HepG2 (cell line): ENCODE results near the gene FARSB. TPM values are rescaled to one million over a fixed set of nuclear protein-coding genes. Genes with fewer than 3 reads are reported as not detected.

Experiments
- ATF2 ChIP-seq: sonication (generic); formaldehyde crosslinking; IDR thresholded peaks from 2 replicates; pipeline ENCODE4 v1.4.0; 2020; ENCODE audit warnings: missing genetic modification reagents
- CREB1 ChIP-seq, 2 experiments: fragments of 450-650 bp in 1 of 2; IDR thresholded peaks; 2 replicates each; pipeline ENCODE4 v1.6.1; 2016 to 2017; ENCODE audit warnings: control low read depth in 1 of 2, mild to moderate bottlenecking in 1 of 2, missing compliant biosample characterization in 1 of 2, missing genetic modification characterization in 1 of 2
- FUBP1 ChIP-seq: sonication (generic); formaldehyde crosslinking; IDR thresholded peaks from 2 replicates; pipeline ENCODE4 v1.5.1; 2020; ENCODE audit warnings: missing genetic modification reagents, mild to moderate bottlenecking, borderline replicate concordance
- GLI4 ChIP-seq: sonication (generic); formaldehyde crosslinking; IDR thresholded peaks from 2 replicates; pipeline ENCODE4 v1.5.1; 2020; ENCODE audit warnings: missing genetic modification reagents, mild to moderate bottlenecking, moderate library complexity, borderline replicate concordance
- HINFP ChIP-seq: sonication (generic); formaldehyde crosslinking; IDR thresholded peaks from 2 replicates; pipeline ENCODE4 v1.4.0; 2020; ENCODE audit warnings: low read depth, mild to moderate bottlenecking, missing genetic modification reagents
- POLR2G ChIP-seq: fragments of 200-400 bp; formaldehyde crosslinking; IDR thresholded peaks from 2 replicates; pipeline ENCODE4 v1.6.1; 2018; ENCODE audit warnings: mild to moderate bottlenecking, low read depth, low read length, moderate library complexity
- SOX13 ChIP-seq, 3 experiments: fragments of 450-650 bp in 1 of 3; sonication (generic) in 1 of 3; formaldehyde crosslinking in 1 of 3; IDR thresholded peaks in 2 of 3; conservative IDR thresholded peaks in 1 of 3; 2 replicates each; pipeline versions ENCODE4 v1.5.0 to v1.6.1; 2016 to 2020; ENCODE audit warnings: antibody characterized with exemption in 1 of 3, mild to moderate bottlenecking in 1 of 3, missing compliant biosample characterization in 1 of 3, missing genetic modification reagents in 1 of 3, moderate library complexity in 1 of 3
- ZBTB42 ChIP-seq: sonication (generic); formaldehyde crosslinking; IDR thresholded peaks from 2 replicates; pipeline ENCODE4 v1.5.0; 2020; ENCODE audit warnings: mild to moderate bottlenecking, missing genetic modification reagents
- ZNF12 ChIP-seq: sonication (generic); formaldehyde crosslinking; IDR thresholded peaks from 2 replicates; pipeline ENCODE4 v1.5.0; 2020; ENCODE audit warnings: missing genetic modification reagents
- ZNF235 ChIP-seq: sonication (generic); formaldehyde crosslinking; IDR thresholded peaks from 2 replicates; pipeline ENCODE4 v1.8.1; 2023; ENCODE audit warnings: mild to moderate bottlenecking, missing genetic modification reagents, borderline replicate concordance
- ZNF407 ChIP-seq: sonication (generic); formaldehyde crosslinking; IDR thresholded peaks from one replicate; pipeline ENCODE4 v1.5.1; 2020; ENCODE audit warnings: mild to moderate bottlenecking, missing genetic modification reagents; ENCODE audit errors: not compliant biosample characterization
- ZNF839 ChIP-seq: sonication (generic); formaldehyde crosslinking; IDR thresholded peaks from 2 replicates; pipeline ENCODE4 v1.4.0; 2020; ENCODE audit warnings: missing genetic modification reagents, mild to moderate bottlenecking, borderline replicate concordance
- polyA plus RNA-seq, 8 experiments: library from polyadenylated mRNA; depleted of rRNA in 3 of 8; stranded (reverse) in 7 of 8; unstranded in 1 of 8; fragments of >200 nt; fragmentation: Illumina TruSeq in 4 of 8; extraction: Trizol in 4 of 8; gene quantifications; 2 replicates each; pipeline versions ENCODE4 v1.2.1 to v1.2.3, GENCODE V29; 2011 to 2016; ENCODE audit warnings: low read depth in 4 of 8, missing spikeins in 1 of 8, mixed read lengths in 1 of 8; ENCODE audit not compliant: insufficient read depth in 1 of 8
- total RNA-seq, 5 experiments: library from RNA; depleted of rRNA; stranded (reverse); fragments of >200 nt; fragmentation: Illumina TruSeq; extraction: Trizol; gene quantifications; 2 replicates each; pipeline ENCODE4 v1.2.3, GENCODE V29; 2016; ENCODE audit warnings: low read depth in 1 of 5

Gene FARSB
- total and polyA plus RNA-seq, 2 of the 13 experiments (the other 11 are each of a cell fraction or from before 2014, with no cell fraction given), result 23.3 to 45.9 TPM

GRCh38 chr2:222690564-222691200, 34.8 kb upstream of the FARSB start (continued):
- no peak for TF ChIP-seq HINFP (CRISPR knock-in tag)
- peak; percentile 70; the same call in 1 of the 2 replicates for TF ChIP-seq ATF2
- no peak for TF ChIP-seq CREB1 (IDR thresholded peaks at IDR 0.05)
- TF ChIP-seq CREB1 (CRISPR knock-in tag; IDR thresholded peaks at IDR 0.05), result no peak
- no peak for TF ChIP-seq POLR2G
- no peak for TF ChIP-seq ZBTB42
- TF ChIP-seq ZNF12, result no peak
- no peak for TF ChIP-seq FUBP1 (CRISPR knock-in tag)
- no peak for TF ChIP-seq ZNF235 (CRISPR knock-in tag)
- no peak for TF ChIP-seq ZNF839 (CRISPR knock-in tag)
- no peak for TF ChIP-seq SOX13 (IDR thresholded peaks at IDR 0.05)
- TF ChIP-seq SOX13 (CRISPR knock-in tag; conservative IDR thresholded peaks at IDR 0.05 in 1 of 2, IDR thresholded peaks at IDR 0.05 in 1 of 2), result peak in 1 of 2 experiments; percentile 55; a peak in 2 of 4 replicates
- no peak for TF ChIP-seq ZNF407 (CRISPR knock-in tag)
- no peak for TF ChIP-seq GLI4 (CRISPR knock-in tag)
